DND-41 (cell line): Measurements from ENCODE around the gene MFSD12.

ENCODE experiments used
- ATAC-seq: fragments of 200-7000 bp; cut with Tn5 transposase; 3 replicates; pipeline ENCODE4 v1.9.1; 2021; ENCODE audit warnings: low read depth; ENCODE audit not compliant: insufficient read depth
- DNase-seq: peaks from one replicate; pipeline ENCODE4 v3.0.0-alpha.2; 2020
- H2AFZ ChIP-seq: 2 replicates; pipeline ENCODE4 v1.6.0; 2012; ENCODE audit warnings: low read depth, low read length
- H3K27ac ChIP-seq: 2 replicates; pipeline ENCODE4 v1.5.1; 2012; ENCODE audit warnings: low read length, inconsistent platforms
- H3K27me3 ChIP-seq: fragments of 200-600 bp; sonication (generic); 2 replicates; pipeline ENCODE4 v1.6.0; 2012; ENCODE audit warnings: low read length, mild to moderate bottlenecking, inconsistent platforms; ENCODE audit not compliant: insufficient read depth, poor library complexity
- H3K36me3 ChIP-seq: 2 replicates; pipeline ENCODE4 v1.5.1; 2012; ENCODE audit warnings: low read length, inconsistent platforms; ENCODE audit not compliant: insufficient read depth
- H3K4me1 ChIP-seq: 2 replicates; pipeline ENCODE4 v1.5.1; 2012; ENCODE audit warnings: mild to moderate bottlenecking, low read length; ENCODE audit not compliant: insufficient read depth
- H3K4me2 ChIP-seq: 2 replicates; pipeline ENCODE4 v1.6.0; 2012; ENCODE audit warnings: mild to moderate bottlenecking, moderate library complexity, low read length, inconsistent platforms; ENCODE audit not compliant: insufficient read depth
- H3K4me3 ChIP-seq, 2 experiments: fragments of 200-600 bp in 1 of 2; shearing (Covaris generic) in 1 of 2; 2 replicates each; pipeline ENCODE4 v1.5.1; 2012 to 2016; ENCODE audit warnings: inconsistent platforms in 2 of 2, low read length in 2 of 2, mild to moderate bottlenecking in 2 of 2, low read depth in 1 of 2, moderate library complexity in 1 of 2
- H3K79me2 ChIP-seq: 2 replicates; pipeline ENCODE4 v1.6.0; 2012; ENCODE audit warnings: low read length, inconsistent platforms; ENCODE audit not compliant: insufficient read depth
- H3K9ac ChIP-seq: 2 replicates; pipeline ENCODE4 v1.6.0; 2012; ENCODE audit warnings: low read depth, mild to moderate bottlenecking, inconsistent platforms, low read length, moderate library complexity
- H3K9me3 ChIP-seq: 2 replicates; pipeline ENCODE4 v1.5.1; 2012; ENCODE audit warnings: low read length, moderate library complexity, mild to moderate bottlenecking, inconsistent platforms; ENCODE audit not compliant: insufficient read depth, severe bottlenecking
- H4K20me1 ChIP-seq: 2 replicates; pipeline ENCODE4 v1.6.0; 2012; ENCODE audit warnings: low read length; ENCODE audit not compliant: insufficient read depth
- CTCF ChIP-seq: IDR thresholded peaks from 2 replicates; pipeline ENCODE4 v1.5.1; 2012; ENCODE audit warnings: borderline replicate concordance, low read length, moderate library complexity, mild to moderate bottlenecking; ENCODE audit not compliant: poor library complexity, severe bottlenecking; ENCODE audit errors: extremely low read depth
- EZH2 ChIP-seq: IDR thresholded peaks from 3 replicates; pipeline ENCODE4 v1.6.1; 2012; ENCODE audit warnings: borderline replicate concordance, low read depth, mild to moderate bottlenecking, moderate library complexity, low read length, inconsistent platforms; ENCODE audit not compliant: severe bottlenecking

The MFSD12 gene

GRCh38 chr19:3533563-3534216, 23.7 kb downstream of the MFSD12 start:
- Histone ChIP-seq H3K9me3 (no peaks in the 10 kb centered on the region), H3K4me2 (no peak overlapping the region), H3K4me3 (no peak overlapping the region), H3K79me2 (no peaks in the 10 kb centered on the region), H3K9ac (no peak overlapping the region), H3K27ac (no peak overlapping the region), H2AFZ (no peak overlapping the region), H3K4me1 (no peaks in the 10 kb centered on the region), H4K20me1 (peaks cover 36% of the 10 kb centered on the region), H3K36me3 (peaks cover 81% of the 10 kb centered on the region), H3K27me3 (no peaks in the 10 kb centered on the region)
- ATAC-seq, result no peak
- no peak for DNase-seq
- TF ChIP-seq CTCF, result no peak
- no peak for TF ChIP-seq EZH2

GRCh38 chr19:3533033-3533432, 24.4 kb downstream of the MFSD12 start:
- Histone ChIP-seq H3K9me3 (no peaks in the 10 kb centered on the region), H3K9ac (no peak overlapping the region), H3K27ac (no peak overlapping the region), H2AFZ (no peak overlapping the region), H4K20me1 (peaks cover 40% of the 10 kb centered on the region), H3K4me3 (no peak overlapping the region), H3K36me3 (peaks cover 82% of the 10 kb centered on the region), H3K79me2 (no peaks in the 10 kb centered on the region), H3K4me2 (no peak overlapping the region), H3K27me3 (no peaks in the 10 kb centered on the region), H3K4me1 (no peaks in the 10 kb centered on the region)
- no peak for DNase-seq
- ATAC-seq, result no peak
- no peak for TF ChIP-seq EZH2
- no peak for TF ChIP-seq CTCF

GRCh38 chr19:3532154-3532786, 25.1 kb downstream of the MFSD12 start:
- H4K20me1 ChIP-seq, result peaks cover 41% of the 10 kb centered on the region
- H3K79me2 ChIP-seq, result no peaks in the 10 kb centered on the region
- TF ChIP-seq CTCF, result no peak
- TF ChIP-seq EZH2, result no peak
- DNase-seq (no peak), ATAC-seq (no peak)
- H3K4me3 ChIP-seq, result no peak overlapping the region
- no peaks in the 10 kb centered on the region for H3K27me3 ChIP-seq
- H3K4me2 ChIP-seq, result no peak overlapping the region
- H2AFZ ChIP-seq, result no peak overlapping the region
- H3K9ac ChIP-seq, result no peak overlapping the region
- H3K27ac ChIP-seq, result no peak overlapping the region
- no peaks in the 10 kb centered on the region for H3K9me3 ChIP-seq
- H3K4me1 ChIP-seq, result no peaks in the 10 kb centered on the region
- H3K36me3 ChIP-seq, result peaks cover 85% of the 10 kb centered on the region
